Keratinocyte (primary cell): Measurements from ENCODE around the gene MICAL3.

ENCODE experiments used
- EZH2 ChIP-seq: IDR thresholded peaks from one replicate; pipeline ENCODE4 v1.6.1; 2012; ENCODE audit warnings: inconsistent platforms, mild to moderate bottlenecking, low read length, moderate library complexity
- TF ChIP-seq, protein P1 (sequence below), 3 experiments: IDR thresholded peaks in 1 of 3; conservative IDR thresholded peaks in 1 of 3; optimal IDR thresholded peaks in 1 of 3; 2 replicates in 2 of 3; 3 replicates in 1 of 3; pipeline versions ENCODE3 to v1.5.1; 2011; ENCODE audit warnings: low read length in 3 of 3, mild to moderate bottlenecking in 3 of 3, moderate library complexity in 2 of 3, control low read depth in 1 of 3, inconsistent platforms in 1 of 3; ENCODE audit not compliant: insufficient read depth in 2 of 3; ENCODE audit errors: extremely low read depth in 1 of 3

DNA sequence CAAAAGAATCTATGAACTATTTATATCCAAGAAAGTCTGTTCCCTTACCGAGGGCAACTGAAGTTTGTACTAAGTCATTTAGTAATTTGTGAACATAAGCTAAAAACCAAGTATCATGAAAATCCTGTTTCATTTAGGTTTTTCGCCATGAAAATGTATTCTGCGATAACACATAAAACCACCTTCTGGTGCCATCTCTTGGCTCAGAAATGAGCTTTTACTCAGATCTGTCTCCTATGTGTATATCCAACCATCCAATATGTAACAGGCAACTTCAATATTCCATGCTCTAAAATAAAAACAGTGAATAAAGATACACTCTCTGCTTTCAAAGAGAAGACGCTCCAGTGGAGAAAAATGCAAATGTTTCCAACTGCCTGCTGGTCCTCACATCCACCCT is 132.0 kb downstream of the MICAL3 start:
- TF ChIP-seq, protein P1, sequence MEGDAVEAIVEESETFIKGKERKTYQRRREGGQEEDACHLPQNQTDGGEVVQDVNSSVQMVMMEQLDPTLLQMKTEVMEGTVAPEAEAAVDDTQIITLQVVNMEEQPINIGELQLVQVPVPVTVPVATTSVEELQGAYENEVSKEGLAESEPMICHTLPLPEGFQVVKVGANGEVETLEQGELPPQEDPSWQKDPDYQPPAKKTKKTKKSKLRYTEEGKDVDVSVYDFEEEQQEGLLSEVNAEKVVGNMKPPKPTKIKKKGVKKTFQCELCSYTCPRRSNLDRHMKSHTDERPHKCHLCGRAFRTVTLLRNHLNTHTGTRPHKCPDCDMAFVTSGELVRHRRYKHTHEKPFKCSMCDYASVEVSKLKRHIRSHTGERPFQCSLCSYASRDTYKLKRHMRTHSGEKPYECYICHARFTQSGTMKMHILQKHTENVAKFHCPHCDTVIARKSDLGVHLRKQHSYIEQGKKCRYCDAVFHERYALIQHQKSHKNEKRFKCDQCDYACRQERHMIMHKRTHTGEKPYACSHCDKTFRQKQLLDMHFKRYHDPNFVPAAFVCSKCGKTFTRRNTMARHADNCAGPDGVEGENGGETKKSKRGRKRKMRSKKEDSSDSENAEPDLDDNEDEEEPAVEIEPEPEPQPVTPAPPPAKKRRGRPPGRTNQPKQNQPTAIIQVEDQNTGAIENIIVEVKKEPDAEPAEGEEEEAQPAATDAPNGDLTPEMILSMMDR (optimal IDR thresholded peaks at IDR 0.05 in 1 of 3, IDR thresholded peaks at IDR 0.05 in 1 of 3, conservative IDR thresholded peaks at IDR 0.05 in 1 of 3; ENCODE audit: extremely low read depth in 1 of 3, insufficient read depth in 2 of 3, low read length in 3 of 3): no peak
- no peak for TF ChIP-seq EZH2
